Stimulated activated CD8-positive, alpha-beta memory T cell treated with anti-CD3 and anti-CD28 coated beads, Interleukin-7, amount 100 ng/mL, for 24 hours (primary cell): ENCODE measurements around the gene TEDC1.

Source experiments
- DNase-seq: peaks from one replicate; pipeline ENCODE4 v3.0.0-alpha.2; 2020; ENCODE audit warnings: low read depth

Gene TEDC1

DNA sequence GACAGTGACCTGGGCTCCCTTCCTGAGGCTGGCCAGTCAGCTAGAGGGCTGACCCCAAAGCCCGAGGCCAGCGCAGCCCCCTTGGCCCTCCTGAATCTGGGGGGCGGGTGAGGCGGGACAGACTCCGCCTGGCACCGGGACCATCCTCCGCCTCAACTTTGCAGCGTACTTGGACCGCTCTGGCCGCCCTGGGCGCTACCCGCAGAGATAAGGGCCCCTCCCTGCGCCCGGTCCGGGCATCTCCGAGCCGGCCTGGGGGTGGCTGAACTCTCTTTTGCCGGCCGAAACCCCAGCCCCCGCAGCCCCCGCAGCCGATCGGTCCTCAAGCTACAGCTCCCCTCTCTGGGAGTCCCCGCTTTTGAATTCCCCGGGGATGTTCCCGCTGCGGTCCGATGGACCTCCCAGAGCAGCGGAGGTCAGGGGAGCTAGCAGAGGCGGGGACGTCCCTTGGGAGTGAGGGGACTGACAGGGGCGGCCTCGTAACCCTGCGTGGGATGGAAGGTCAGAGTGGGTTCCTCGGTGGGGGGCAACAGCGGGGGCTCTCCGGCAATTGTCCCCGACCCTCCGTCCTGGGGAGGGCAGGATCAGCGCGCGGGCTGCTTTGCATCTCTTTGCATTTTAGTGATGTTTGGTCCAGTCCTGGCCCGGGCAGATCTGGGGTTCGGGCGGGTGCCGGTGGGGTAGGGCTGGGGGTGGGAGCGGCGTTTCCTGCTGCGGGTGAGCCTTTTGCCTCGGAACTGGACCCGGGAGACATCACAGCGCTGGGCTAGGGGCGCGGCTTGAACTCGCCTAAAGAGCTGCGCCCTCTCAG is 4.7 kb upstream of the TEDC1 start, which contains the start of gene CRIP1:
CRIP1 (plus strand) TSS at position 724 of the 811 bp plus-strand sequence. CDS start 374 bp downstream, outside the sequence.
- DNase-seq, result no peak

DNA sequence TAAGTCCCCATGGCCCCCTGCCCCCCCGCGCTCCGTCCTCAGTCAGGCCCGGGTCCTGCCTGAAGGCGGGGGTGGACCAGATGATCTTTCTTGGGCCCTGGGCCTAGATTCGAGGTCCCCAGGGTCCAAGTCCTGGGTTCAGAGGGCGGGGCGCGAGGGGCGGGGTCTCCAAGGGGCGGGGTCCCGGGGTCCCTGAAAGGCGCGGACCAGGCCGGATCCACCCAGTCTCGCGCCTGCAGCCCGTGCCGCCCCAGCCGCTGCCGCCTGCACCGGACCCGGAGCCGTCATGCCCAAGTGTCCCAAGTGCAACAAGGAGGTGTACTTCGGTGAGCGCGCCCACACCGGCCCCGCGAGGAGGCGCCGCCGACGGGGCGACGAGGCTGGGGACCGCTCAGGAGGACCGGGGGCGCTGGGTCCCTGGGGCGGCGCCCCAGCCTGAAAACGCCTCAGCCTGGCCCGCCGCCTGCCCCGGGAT is 4.0 kb upstream of the TEDC1 start:
- no peak for DNase-seq

DNA sequence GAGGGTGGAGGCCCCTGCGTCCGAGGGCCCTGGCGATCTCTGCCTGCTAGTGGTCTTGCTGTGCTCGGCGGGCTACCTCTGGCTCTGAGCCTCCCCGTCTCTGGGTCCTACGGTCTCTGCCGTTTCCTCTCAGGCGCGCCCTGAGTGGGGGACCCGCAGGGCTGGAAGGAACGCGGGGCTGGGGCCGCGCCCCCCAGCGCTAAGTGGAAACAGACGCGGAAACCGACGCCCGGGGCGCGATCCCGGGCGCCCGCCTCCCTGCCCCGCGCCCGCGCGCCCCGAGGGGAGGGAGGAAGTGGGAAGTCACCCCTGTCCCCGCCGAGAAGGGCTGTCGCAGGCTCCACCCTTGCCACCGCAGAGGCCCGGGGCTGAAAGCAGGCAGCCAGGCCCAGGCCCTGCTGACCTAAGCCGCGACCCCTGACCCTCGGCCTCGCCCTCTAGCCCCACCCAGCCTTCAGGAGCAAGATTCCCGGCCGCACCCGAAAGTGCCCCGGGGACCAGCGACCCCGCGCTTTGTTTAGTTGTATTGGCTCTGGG is 3.5 kb upstream of the TEDC1 start:
- DNase-seq, result no peak

DNA sequence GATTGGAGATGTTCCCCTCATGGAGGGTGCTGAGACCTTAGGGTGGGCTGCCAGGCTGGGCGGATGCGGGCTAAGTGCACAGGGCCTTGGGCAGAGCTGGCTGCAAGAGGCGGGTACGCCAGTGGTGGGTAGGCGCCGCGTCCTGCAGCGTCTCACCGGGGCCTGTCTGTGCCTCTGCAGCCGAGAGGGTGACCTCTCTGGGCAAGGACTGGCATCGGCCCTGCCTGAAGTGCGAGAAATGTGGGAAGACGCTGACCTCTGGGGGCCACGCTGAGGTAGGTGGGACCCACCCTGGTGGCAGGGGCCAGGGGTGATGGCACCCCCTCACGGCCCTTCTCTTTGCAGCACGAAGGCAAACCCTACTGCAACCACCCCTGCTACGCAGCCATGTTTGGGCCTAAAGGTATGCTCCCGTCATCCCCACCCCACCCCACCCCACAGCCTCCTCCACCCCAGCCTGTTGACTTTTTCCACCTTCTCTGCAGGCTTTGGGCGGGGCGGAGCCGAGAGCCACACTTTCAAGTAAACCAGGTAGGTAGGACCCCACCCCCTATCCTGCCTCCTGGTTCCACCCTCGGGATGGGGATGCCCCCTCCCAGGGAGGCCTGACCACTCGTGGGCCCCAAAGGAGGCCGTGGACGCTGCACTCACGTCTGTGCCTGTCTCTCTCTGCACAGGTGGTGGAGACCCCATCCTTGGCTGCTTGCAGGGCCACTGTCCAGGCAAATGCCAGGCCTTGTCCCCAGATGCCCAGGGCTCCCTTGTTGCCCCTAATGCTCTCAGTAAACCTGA is 2.9 kb upstream of the TEDC1 start:
- no peak for DNase-seq

DNA sequence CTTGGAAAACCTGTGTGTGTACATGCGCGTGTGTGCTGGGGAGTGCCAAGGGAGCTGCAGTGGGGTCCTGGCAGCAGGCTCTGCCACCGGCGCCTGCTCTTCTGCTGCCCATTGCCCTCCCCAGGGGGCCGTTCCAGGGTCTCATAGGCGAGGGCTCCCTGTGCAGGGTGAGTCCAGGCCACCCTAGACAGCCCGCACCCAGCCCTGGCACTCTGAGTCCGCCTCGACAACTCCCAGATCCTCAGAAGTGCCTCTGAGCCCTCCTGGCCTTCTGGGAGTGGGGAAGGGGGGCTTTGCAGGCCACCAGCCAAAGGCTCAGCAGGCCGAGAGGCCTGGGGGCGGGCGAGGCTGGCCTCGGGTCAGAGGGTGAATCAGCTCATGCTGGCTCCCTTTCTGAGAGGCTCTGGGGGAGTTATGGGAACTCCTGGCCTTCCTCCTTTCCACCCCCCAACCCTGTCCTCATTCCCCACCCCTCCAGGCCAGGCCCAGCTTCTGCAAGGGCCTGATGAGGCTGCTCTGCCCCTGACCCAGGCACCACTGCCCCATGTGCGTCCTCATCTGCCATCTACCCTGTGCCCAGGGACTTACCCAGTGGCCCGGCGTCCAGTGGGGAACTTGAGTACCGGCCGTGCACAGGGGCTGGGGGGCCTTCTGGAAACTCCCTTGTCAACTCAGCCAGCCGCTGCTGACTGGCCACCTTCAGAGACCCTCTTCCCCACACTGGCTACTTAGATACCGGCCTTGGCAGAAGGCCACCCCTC is 2.1 kb upstream of the TEDC1 start:
- DNase-seq, result no peak

DNA sequence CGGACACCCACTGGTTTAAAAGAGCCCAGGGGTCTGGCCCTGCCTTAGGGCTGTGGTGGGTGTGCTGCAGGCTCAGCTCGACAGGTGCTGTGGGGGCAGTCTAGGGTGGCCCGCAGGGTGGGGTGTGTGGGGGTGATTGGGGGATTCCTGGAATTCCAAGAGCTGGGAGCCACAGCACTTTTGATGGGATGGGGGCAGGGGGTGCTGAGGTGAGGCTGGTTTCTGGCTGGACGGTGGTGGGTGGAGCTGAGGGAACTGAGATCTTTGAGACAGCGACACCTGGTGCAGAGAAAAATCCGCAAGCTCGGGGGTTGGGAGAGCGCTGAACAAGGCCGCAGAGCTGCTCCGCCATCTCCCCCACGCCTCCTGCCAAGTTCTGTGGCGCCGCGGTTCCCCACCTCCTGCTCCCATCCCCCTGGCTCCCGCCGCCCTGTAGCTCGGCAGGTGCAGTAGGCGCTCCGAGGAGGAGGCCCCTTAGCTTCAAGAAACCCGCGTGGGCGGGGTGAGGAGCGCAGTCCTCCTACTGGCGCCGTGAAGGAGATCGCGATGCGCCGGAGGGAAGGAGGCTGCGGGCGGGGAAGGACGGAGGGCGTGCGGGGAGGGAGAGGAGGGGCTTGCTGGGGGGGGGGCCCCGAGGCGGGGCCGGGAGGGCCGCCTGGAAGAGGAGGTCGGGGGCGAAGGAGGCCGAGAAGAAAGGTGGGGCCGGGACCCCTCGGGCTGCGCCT is 1.3 kb upstream of the TEDC1 start:
- DNase-seq, result peak; percentile 63

DNA sequence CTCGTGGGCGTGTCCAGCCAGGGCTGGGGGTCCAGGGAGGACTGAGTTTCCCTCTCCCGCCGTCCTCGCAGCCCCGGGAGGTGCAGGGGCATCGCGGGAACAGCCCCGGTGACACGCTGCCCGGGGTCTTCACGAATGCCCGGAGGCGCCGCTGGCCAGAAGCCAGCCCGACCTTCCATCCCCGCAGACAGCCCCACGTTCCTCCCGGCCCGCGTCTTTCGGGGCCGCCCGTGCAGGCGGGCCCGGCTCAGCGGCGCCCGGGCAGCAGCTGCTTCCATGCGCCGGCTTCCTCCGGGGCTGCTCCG is 827 bp upstream of the TEDC1 start:
- no peak for DNase-seq

DNA sequence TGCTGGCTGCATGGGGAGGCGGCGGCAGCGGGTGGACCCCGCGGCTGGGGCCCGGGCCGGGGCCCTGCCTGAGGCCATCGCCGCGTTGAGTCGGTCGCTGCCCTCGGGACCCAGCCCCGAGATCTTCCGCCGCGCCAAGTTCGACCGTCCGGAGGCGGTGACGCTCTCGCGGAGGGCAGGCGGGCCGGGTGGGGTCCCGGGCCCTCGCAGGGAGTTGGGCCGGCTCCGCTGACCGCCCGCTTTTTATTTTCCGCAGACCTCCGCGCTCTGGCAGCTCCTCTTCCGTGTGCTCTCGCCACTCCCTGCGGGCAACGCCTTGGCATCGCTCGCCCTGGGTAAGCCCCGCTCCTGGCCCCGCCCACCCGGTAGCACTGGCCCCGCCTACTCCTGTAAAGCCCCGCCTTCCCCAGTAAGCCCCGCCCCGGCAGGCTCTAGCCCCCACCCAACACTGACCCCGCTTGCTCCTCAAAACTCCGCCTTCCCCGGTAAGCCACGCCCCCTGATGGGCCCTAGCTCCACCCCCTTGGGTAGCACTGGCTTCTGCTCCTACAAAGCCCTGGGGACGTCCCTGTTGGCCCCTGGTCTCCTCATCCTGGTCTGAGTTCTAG is 424 bp downstream of the TEDC1 start:
- peak; percentile 82 for DNase-seq

DNA sequence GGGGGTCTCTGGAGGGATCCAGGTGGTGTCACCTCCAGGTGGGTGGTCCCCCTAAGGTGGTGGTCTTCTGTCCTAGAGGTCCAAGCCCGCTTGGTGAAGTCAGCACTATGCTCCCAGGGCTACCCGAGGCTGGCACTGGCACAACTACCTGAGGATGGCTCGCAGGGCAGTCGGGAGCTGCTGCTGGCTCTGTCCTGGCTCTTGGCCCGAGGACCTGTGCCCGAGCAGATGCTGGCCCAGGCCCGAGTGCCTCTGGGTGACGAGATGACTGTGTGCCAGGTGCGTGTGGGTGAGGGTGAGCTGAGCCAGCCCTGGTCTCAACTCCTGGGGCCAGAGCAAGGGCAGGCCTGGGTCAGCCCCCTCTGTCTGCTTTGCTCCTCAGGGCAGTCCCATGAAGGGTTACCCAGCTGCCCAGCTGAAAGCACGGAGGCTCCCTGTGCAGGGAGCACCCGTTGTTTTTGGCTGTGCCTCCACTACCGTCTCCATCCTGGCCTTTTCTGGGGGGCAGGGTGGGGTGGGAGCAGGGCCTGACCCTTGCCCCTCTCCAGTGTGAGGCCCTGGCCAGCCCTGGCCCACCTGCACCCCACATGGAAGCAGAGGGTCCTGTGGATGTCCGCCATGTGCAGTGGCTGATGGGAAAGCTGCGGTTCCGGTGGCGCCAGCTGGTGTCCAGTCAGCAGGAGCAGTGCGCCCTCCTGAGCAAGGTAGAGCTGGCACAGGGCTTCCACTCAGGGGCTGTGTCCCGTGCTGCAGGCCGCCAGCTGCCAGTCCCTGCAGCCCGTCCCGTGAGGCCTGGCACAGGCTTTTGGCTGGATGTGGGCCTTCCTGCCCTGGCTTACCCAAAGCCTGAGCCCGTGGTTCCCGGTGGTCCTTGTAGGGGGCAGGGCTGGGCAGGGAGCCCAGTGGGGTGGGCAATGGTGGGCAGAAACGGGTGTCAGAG is 1.3 kb downstream of the TEDC1 start:
- no peak for DNase-seq

DNA sequence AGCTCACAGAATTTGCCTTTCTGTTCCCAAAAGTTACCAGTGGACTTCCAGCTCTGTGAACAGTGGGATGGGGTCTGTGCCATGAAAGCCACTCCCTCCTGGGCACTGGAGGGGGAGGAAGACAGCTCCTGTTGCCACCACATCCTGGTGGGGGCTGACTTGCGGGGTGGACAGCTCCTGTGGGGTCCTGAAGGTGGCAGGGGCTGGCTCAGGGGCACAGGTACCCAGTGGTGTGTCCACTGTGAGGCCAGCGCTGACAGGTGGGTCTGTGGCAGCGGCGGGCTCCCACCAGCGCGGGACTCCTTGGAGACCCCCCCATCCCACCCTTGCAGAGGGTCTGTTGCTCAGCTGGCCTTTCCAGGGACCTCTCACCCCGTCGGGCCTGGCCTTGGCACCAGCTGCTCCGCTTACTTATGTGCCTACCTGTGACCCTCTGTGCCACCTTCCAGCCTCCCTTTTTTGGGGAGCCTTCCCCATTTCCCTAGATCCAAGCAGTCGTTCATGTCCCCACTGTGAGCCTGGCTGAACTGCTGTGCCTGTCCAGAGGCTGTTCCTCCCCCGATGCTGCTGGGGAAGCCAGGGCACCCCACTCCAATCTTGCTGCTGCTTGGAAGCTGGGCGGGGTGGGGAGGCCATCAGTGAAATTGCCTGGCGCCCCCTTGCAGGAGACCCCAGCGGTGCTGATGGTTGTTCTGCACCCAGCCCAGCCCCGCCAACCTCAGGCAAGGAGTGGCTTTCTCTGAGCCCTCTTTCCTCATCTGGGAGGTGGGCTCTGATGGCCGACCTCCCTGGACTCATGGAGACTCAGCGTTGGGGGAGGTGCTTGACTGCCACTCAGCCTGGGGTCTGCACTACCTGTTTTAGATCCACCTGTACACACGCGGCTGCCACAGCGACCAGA is 2.2 kb downstream of the TEDC1 start:
- no peak for DNase-seq

DNA sequence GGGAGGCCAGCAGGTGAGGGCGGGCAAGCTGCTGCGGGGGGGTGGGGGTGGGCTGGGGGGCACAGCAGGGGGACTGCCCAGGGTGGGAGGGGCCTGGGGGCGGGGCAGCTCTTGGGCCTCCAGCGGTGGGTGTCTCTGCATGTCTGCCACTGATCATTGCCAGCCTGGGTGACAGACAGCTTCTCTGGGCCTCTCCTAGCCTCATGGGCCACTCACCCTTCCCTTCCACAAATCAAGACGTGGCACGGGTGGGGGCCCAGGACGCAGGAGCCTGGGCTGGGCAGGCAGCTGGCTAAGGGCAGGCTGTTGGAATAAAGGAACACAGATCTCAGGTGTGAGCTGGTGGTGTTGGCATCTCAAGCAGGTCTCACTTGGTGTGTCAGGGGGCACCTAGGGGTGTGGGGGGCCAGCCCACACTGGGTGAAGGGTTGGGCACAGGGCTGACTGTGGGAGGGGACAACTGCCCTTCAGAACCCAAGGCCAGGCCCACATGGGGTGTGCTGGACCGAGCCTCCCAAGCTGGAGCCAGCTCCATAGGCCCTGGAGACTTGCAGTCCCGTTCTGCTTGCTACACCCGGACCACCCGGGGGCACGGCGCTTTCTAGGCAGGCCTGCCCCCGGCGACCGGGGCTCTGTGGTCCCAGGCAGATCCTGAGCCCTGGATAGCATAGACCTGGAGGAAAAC is 3.0 kb downstream of the TEDC1 start:
- no peak for DNase-seq

DNA sequence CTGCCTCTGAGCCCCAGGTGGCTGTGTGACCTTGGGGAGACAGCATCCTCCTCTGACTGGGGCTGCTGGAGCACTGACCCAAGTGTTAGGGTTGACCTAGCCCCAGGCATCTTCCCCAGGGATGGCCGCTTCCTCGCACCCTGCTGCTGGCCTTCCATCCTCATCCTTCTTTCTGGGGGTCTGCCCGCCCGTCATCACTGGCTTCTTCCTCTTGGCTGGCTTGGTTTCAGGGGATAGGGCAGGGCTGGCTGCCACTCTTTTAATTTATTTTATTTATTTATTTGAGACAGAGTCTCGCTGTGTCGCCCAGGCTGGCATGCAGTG is 3.5 kb downstream of the TEDC1 start:
- no peak for DNase-seq

DNA sequence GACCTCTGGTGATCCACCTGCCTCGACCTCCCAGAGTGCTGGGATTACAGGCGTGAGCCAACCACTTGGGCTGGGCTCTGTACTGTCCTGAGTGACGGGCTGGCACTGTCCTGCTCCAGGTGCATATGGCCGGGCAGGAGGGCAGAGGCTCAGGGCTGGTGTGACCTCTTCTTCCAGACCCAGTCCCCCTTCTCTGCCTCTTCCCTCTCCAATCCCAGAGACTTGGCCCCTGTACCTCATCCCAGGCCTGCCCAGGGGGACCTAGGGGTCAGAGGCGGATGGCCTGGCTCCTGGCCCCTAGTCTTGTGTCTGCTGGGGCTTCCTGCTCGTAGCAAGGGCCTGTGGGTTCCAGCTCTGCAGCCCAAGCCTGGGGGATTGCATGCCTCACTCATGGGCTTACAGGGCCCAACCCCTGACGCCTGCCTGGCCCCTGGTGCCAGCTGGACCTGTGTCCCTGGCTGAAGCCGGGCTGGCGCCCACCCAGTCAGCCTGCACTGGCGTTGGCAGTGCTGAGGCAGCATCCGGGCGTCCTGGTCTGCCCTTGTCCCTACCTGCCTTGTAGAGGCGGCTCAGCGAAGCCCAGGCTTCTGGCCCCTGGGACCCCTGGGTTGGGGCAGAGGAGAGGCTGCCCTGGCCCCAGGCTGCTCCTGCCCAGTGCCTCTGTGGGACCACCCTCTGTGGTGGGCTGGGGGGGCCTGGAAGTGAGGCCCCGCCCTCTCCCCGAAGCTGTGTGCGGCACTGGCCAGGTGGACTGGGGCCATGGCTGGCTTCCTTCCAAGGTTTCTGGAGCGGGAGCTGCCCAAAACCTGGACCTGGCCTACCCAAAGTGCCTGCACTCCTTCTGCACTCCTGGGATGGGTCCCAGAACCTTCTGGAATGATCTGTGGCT is 4.3 kb downstream of the TEDC1 start:
- DNase-seq, result no peak

DNA sequence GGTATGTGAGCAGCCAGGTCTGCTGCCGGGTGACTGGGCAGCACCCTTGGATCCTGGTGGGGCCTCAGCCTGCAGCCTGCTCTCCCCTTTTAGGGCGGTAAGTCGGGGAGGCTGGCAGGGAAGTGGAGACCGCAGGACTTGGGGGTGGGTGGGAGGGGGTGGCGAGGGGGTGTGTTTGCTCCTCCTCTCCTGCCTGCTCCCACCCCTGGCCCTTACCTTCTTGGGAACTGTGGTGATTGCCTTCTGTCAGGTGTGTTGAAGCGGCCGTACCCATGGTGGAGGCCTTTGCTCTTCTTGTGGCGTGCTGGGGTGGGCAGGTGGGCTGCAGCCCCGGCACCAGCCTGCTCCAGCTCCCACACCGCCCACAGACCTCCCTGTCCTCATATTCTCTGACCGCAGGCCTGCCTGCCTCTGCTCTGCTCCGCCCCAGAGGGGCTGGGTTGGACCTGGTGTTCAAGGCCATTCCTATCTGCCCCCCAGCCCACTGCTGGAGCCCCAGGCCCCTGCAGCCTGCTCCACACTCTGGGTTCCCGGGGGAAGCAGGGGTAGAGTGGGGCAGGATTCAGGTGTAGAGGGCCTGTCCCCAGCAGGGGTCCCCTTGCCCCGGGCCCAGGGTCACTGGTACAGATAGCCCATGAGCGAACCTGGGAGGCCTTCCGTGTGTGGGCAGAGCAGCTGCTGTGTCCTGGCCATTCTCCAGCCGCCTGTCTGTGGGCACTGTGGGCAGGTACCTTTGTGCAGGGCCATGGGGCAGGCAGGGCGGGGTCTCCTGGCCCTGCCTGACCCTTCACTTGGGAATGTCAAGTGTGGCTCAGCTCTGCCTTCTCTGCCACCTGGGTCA is 5.2 kb downstream of the TEDC1 start:
- DNase-seq, result no peak

DNA sequence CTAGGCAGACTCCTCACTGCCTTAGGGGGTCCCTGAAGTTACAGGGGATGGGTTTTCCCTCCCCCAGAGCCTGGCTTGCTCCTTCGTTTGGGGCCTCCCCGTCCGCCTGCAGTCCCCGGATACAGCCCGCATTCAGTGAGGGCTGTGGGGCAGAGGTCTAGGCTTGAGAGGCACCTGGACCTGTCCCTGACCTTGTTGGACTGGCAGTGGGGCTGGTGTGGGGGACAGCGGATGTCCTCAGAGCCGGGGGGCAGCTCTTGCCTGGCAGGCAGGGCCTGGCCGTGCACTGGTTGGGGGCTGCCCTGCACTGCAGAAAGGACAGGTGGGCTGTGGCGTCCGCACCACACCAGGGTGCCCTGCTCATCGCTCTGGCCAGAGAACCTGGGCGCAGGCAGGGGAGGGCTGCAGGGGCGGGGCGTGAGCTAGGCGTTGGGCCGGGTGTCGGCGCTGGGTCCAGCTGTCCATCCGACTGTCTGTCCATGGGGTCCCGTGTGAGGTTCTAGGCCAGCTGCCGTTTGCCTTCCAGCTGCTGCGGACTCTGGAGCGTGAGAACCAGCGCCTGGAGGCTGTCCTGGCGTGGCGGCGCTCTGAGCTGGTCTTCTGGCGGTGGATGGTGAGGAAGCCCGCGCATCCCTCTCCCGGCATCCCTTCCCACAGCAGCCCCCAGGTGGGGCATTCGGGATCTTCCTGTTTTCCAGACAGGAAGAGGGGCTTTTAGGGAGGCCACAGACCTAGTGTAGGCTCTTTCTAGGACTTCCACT is 6.0 kb downstream of the TEDC1 start:
- no peak for DNase-seq
